B cell (primary cell): ENCODE results near the gene COL5A1. TPM values are rescaled to one million over a fixed set of nuclear protein-coding genes. Genes with fewer than 3 reads are reported as not detected.

Experiments used
- ATAC-seq: fragments of 200-7000 bp; cut with Tn5 transposase; one replicate; pipeline ENCODE4 v1.10.0; 2021; ENCODE audit warnings: low read depth, mild to moderate bottlenecking, moderate number of reproducible peaks, moderate library complexity
- CTCF ChIA-PET: fragments of 350-600 bp; sonication (Branson Sonifier 250); formaldehyde crosslinking; loops from one replicate; lab custom pipeline; 2021; ENCODE audit warnings: antibody characterized with exemption, inconsistent platforms; lab: Charles Lee
- POLR2A ChIA-PET: fragments of 350-600 bp; sonication (Branson Sonifier 250); formaldehyde crosslinking; loops from one replicate; lab custom pipeline; 2021; ENCODE audit warnings: antibody characterized with exemption; lab: Charles Lee
- DNase-seq: peaks from one replicate; pipeline ENCODE4 v3.0.0; 2013
- H2AFZ ChIP-seq: 2 replicates; pipeline ENCODE4 v1.6.1; 2012; ENCODE audit warnings: mild to moderate bottlenecking, low read depth, low read length; ENCODE audit not compliant: insufficient read depth, poor library complexity, severe bottlenecking
- H3K27ac ChIP-seq, 2 donors: 1 replicate in 1 of 2; 2 replicates in 1 of 2; pipeline ENCODE4 v1.5.1; 2012 to 2013; ENCODE audit warnings: low read length in 2 of 2, mild to moderate bottlenecking in 2 of 2, moderate library complexity in 1 of 2
- H3K27me3 ChIP-seq, 4 experiments: fragments of 200-600 bp in 1 of 4; sonication (generic) in 1 of 4; replicated peaks in 1 of 4; 1 replicate in 2 of 4; 2 replicates in 2 of 4; pipeline versions ENCODE4 v1.6.1 to v1.7.0; 2013 to 2016; ENCODE audit warnings: low read length in 3 of 4, mild to moderate bottlenecking in 2 of 4, mixed read lengths in 1 of 4, moderate library complexity in 1 of 4; ENCODE audit not compliant: insufficient read depth in 4 of 4, control insufficient read depth in 3 of 4; ENCODE audit errors: control extremely low read depth in 1 of 4
- H3K36me3 ChIP-seq, 2 experiments: replicated peaks in 1 of 2; 1 replicate in 1 of 2; 2 replicates in 1 of 2; pipeline versions ENCODE4 v1.6.1 to v1.7.1; 2013; ENCODE audit warnings: low read length in 1 of 2; ENCODE audit not compliant: insufficient read depth in 2 of 2, control insufficient read depth in 1 of 2; ENCODE audit errors: control extremely low read depth in 1 of 2, extremely low read depth in 1 of 2
- H3K4me1 ChIP-seq, 2 donors: fragments of 200-600 bp in 1 of 2; sonication (generic) in 1 of 2; 1 replicate in 1 of 2; 2 replicates in 1 of 2; pipeline versions ENCODE4 v1.5.1 to v1.6.1; 2013 to 2017; ENCODE audit warnings: low read length in 2 of 2; ENCODE audit not compliant: control insufficient read depth in 2 of 2, insufficient read depth in 2 of 2
- H3K4me2 ChIP-seq: replicated peaks from 2 replicates; pipeline ENCODE3; 2012; ENCODE audit warnings: mild to moderate bottlenecking, low read depth, low read length; ENCODE audit not compliant: poor library complexity, severe bottlenecking
- H3K4me3 ChIP-seq, 5 experiments: fragments of 200-600 bp in 1 of 5; sonication (generic) in 1 of 5; 1 replicate in 3 of 5; 2 replicates in 2 of 5; pipeline versions ENCODE4 v1.5.1 to v1.7.0; 2011 to 2016; ENCODE audit warnings: low read length in 4 of 5, mild to moderate bottlenecking in 4 of 5, low read depth in 2 of 5, control low read depth in 1 of 5, moderate library complexity in 1 of 5; ENCODE audit not compliant: insufficient read depth in 1 of 5; ENCODE audit errors: control extremely low read depth in 1 of 5, extremely low read depth in 1 of 5
- H3K79me2 ChIP-seq: fragments of 200-600 bp; sonication (generic); one replicate; pipeline ENCODE4 v1.6.0; 2016; ENCODE audit warnings: low read length; ENCODE audit not compliant: control insufficient read depth, insufficient read depth
- H3K9ac ChIP-seq: fragments of 200-600 bp; sonication (generic); 2 replicates; pipeline ENCODE4 v1.6.1; 2017; ENCODE audit warnings: mild to moderate bottlenecking, low read length, moderate library complexity
- H3K9me3 ChIP-seq, 3 donors: one replicate each; pipeline versions ENCODE4 v1.6.1 to v1.7.1; 2013; ENCODE audit warnings: low read length in 2 of 3; ENCODE audit not compliant: control insufficient read depth in 2 of 3, insufficient read depth in 1 of 3; ENCODE audit errors: control extremely low read depth in 1 of 3
- H4K20me1 ChIP-seq: 2 replicates; pipeline ENCODE4 v1.6.0; 2012; ENCODE audit warnings: mild to moderate bottlenecking, low read length; ENCODE audit not compliant: insufficient read depth, control insufficient read depth, poor library complexity, severe bottlenecking
- H3K27ac Mint-ChIP-seq: one replicate; pipeline ENCODE4 v1.8.0; 2021; ENCODE audit warnings: mixed read lengths
- H3K27me3 Mint-ChIP-seq: one replicate; pipeline ENCODE4 v1.8.0; 2021; ENCODE audit warnings: mixed read lengths
- H3K4me1 Mint-ChIP-seq: one replicate; pipeline ENCODE4 v1.8.0; 2021; ENCODE audit warnings: mixed read lengths
- H3K4me3 Mint-ChIP-seq: one replicate; pipeline ENCODE4 v1.8.0; 2021; ENCODE audit warnings: mixed read lengths
- H3K9me3 Mint-ChIP-seq: one replicate; pipeline ENCODE4 v1.8.0; 2022; ENCODE audit warnings: mixed read lengths; ENCODE audit not compliant: insufficient read depth
- CTCF ChIP-seq: fragments of 200-600 bp; IDR thresholded peaks from one replicate; pipeline ENCODE4 v1.8.0; 2022; ENCODE audit warnings: antibody characterized with exemption, mild to moderate bottlenecking
- EZH2 ChIP-seq: IDR thresholded peaks from 2 replicates; pipeline ENCODE4 v1.6.1; 2012; ENCODE audit warnings: borderline replicate concordance, low read depth, mild to moderate bottlenecking, moderate library complexity, low read length; ENCODE audit not compliant: insufficient read depth, poor library complexity, severe bottlenecking
- WGBS: methylation state at CpG from one replicate; pipeline ENCODE4 v1.1.5; 2013; ENCODE audit warnings: missing lambda C conversion rate; ENCODE audit not compliant: insufficient coverage; 5-methylcytosine and 5-hydroxymethylcytosine counted together
- intact Hi-C: fragments of 100-400 bp; cut with micrococcal nuclease; formaldehyde crosslinking; loops from one replicate; pipeline ENCODE4 v1.10.0; 2022
- polyA plus RNA-seq: library from polyadenylated mRNA; depleted of rRNA; stranded (reverse); fragments of >200 nt; gene quantifications from 2 replicates; pipeline ENCODE4 v1.2.3, GENCODE V29; 2012
- total RNA-seq, 2 donors: library from RNA; stranded (reverse); fragments of 120-200 nt in 1 of 2; gene quantifications; 1 replicate in 1 of 2; 2 replicates in 1 of 2; pipeline versions ENCODE4 v1.2.3 to v1.2.4, GENCODE V29; 2013 to 2022

COL5A1 gene
- total and polyA plus RNA-seq, 2 donors (not counting 1 experiment from before 2014, with no cell fraction given) = 0.06 TPM; not detected in 1

GRCh38 chr9:134891053-134891452, 249.4 kb downstream of the COL5A1 start:
- Mint-ChIP-seq H3K27ac (no peak overlapping the region), H3K27me3 (peaks cover 33% of the 10 kb centered on the region), H3K4me1 (peaks cover 2% of the 10 kb centered on the region), H3K9me3 (no peaks in the 10 kb centered on the region), H3K4me3 (no peak overlapping the region)
- Histone ChIP-seq H3K4me1 (peaks cover 0 to 4% of the 10 kb centered on the region in 2 donors), H3K27ac (no peak overlapping the region), H3K79me2 (no peaks in the 10 kb centered on the region), H3K27me3 (peaks cover 0 to 24% (median 6%) of the 10 kb centered on the region in 4 experiments), H3K9me3 (peaks cover 0 to 14% (median 0%) of the 10 kb centered on the region in 3 donors), H3K36me3 (no peaks in the 10 kb centered on the region), H4K20me1 (no peaks in the 10 kb centered on the region), H3K4me3 (no peak overlapping the region), H2AFZ (no peak overlapping the region), H3K9ac (no peak overlapping the region), H3K4me2 (no peak overlapping the region)
- DNase-seq = no peak
- 78% methylated on average over 6 of the region's 8 CpGs for WGBS
- ATAC-seq = no peak
- CTCF ChIA-PET = no interaction called here
- intact Hi-C loops = no loop called here
- no peak for TF ChIP-seq CTCF
- POLR2A ChIA-PET = no interaction called here

DNA sequence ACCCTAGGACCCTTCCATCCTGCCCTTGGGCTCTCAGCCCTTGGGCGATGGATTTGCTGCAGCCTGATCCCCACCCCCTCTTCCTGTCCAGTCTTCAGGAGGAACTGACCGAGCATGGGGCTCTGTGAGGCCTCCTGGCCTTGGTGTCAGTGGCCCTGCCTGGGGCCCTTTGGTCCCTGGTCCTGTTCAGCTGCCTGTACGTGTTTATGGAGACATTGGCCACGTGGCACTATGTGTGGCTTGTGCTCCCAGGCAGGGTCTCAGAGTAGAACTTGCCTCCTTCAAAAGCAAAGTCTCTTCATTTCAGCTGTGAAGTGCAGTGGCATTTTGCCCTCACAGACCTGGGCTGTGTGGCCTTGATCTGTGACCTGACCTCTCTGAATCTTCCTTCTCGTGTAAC, 250.1 kb downstream of the COL5A1 start:
- Histone ChIP-seq H4K20me1 (no peaks in the 10 kb centered on the region), H3K4me2 (no peak overlapping the region), H3K79me2 (no peaks in the 10 kb centered on the region), H3K36me3 (no peaks in the 10 kb centered on the region), H3K9ac (no peak overlapping the region), H3K27ac (no peak overlapping the region), H2AFZ (no peak overlapping the region), H3K27me3 (peaks cover 0 to 24% (median 7%) of the 10 kb centered on the region in 4 experiments), H3K4me3 (no peak overlapping the region), H3K9me3 (peaks cover 0 to 14% (median 0%) of the 10 kb centered on the region in 3 donors), H3K4me1 (peaks cover 0 to 4% of the 10 kb centered on the region in 2 donors)
- CTCF ChIA-PET = no interaction called here
- H3K9me3 Mint-ChIP-seq = no peaks in the 10 kb centered on the region
- H3K4me3 Mint-ChIP-seq = no peak overlapping the region
- peaks cover 26% of the 10 kb centered on the region for H3K27me3 Mint-ChIP-seq
- TF ChIP-seq EZH2 (no peak), CTCF (no peak)
- POLR2A ChIA-PET = no interaction called here
- intact Hi-C loops = no loop called here
- WGBS = 86% methylated on average over 5 of the region's 5 CpGs
- H3K4me1 Mint-ChIP-seq = peaks cover 2% of the 10 kb centered on the region
- DNase-seq (no peak), ATAC-seq (no peak)
- no peak overlapping the region for H3K27ac Mint-ChIP-seq
